Right lobe of liver (tissue), 6 donors: ENCODE data around the gene TWIST2. TPM values are rescaled to one million over a fixed set of nuclear protein-coding genes. Genes with fewer than 3 reads are reported as not detected.

ENCODE experiments used
- ATAC-seq, 4 donors: fragments of 200-7000 bp; cut with Tn5 transposase; one replicate each; pipeline ENCODE4 v1.9.1; 2020; ENCODE audit warnings: mild to moderate bottlenecking in 4 of 4, moderate library complexity in 4 of 4
- DNase-seq, 3 donors: peaks; one replicate each; pipeline ENCODE4 v3.0.0-alpha.2; 2020
- H3K27ac ChIP-seq, 3 donors: fragments of 200-600 bp; one replicate each; pipeline ENCODE4 v1.8.0; 2022
- H3K27me3 ChIP-seq, 2 donors: fragments of 200-600 bp; one replicate each; pipeline ENCODE4 v1.8.0; 2022
- H3K36me3 ChIP-seq, 4 donors: fragments of 200-600 bp; sonication (generic) in 1 of 4; one replicate each; pipeline versions ENCODE4 v1.5.1 to v1.8.0; 2017 to 2022; ENCODE audit warnings: control low read depth in 1 of 4
- H3K4me1 ChIP-seq, 4 donors: fragments of 200-600 bp; sonication (generic) in 1 of 4; one replicate each; pipeline versions ENCODE4 v1.5.1 to v1.8.0; 2017 to 2022; ENCODE audit warnings: control low read depth in 1 of 4
- H3K4me3 ChIP-seq, 3 donors: fragments of 200-600 bp; one replicate each; pipeline ENCODE4 v1.8.0; 2022
- H3K9me3 ChIP-seq, 4 donors: fragments of 200-600 bp; sonication (generic) in 1 of 4; one replicate each; pipeline versions ENCODE4 v1.5.1 to v1.8.0; 2017 to 2022; ENCODE audit warnings: control low read depth in 1 of 4
- POLR2A ChIP-seq: fragments of 450-650 bp; IDR thresholded peaks from one replicate; pipeline ENCODE4 v1.6.1; 2017; ENCODE audit warnings: antibody characterized with exemption, mild to moderate bottlenecking
- WGBS: methylation state at CpG from one replicate; pipeline ENCODE4 v1.1.6; 2018; ENCODE audit warnings: low coverage, low lambda C conversion rate; ENCODE audit not compliant: insufficient coverage; ENCODE audit errors: missing lambda C conversion rate; 5-methylcytosine and 5-hydroxymethylcytosine counted together
- intact Hi-C, 2 donors: fragments of 100-400 bp; cut with DNase I; formaldehyde crosslinking; loops; one replicate each; pipeline versions ENCODE4 v1.11.2 to v1.14.1; 2022
- total RNA-seq, 6 experiments: library from RNA; depleted of rRNA in 2 of 6; stranded (reverse); fragments of >200 nt in 2 of 6; fragmentation: NEBNext Ultra II Directional in 3 of 6; extraction: Animal tissue kit (Norgen Biotek cat#: 25700) in 3 of 6; gene quantifications; one replicate each; pipeline versions ENCODE4 v1.1.0 to v1.2.4, GENCODE V29; 2016 to 2023
- TF ChIP-seq, protein P1 (sequence below), 4 donors: fragments of 200-600 bp in 3 of 4; fragments of 450-650 bp in 1 of 4; IDR thresholded peaks; one replicate each; pipeline versions ENCODE4 v1.5.1 to v1.8.0; 2016 to 2022; ENCODE audit warnings: antibody characterized with exemption in 4 of 4, mild to moderate bottlenecking in 2 of 4
- donor health status: DM: no; HTN: yes; CAD: no.
- donor health status: DM: no; HTN: no; CAD: no.
- donor health status: DM: no; HTN: no; CAD: no.
- donor health status: DM: no; HTN: yes; CAD: no.
- donor health status: DM: no; HTN: yes; CAD: no.

The TWIST2 gene
- total RNA-seq, 6 experiments from 2014 or later, result 0.15 to 0.56 (median 0.18) TPM; not detected in 3

DNA sequence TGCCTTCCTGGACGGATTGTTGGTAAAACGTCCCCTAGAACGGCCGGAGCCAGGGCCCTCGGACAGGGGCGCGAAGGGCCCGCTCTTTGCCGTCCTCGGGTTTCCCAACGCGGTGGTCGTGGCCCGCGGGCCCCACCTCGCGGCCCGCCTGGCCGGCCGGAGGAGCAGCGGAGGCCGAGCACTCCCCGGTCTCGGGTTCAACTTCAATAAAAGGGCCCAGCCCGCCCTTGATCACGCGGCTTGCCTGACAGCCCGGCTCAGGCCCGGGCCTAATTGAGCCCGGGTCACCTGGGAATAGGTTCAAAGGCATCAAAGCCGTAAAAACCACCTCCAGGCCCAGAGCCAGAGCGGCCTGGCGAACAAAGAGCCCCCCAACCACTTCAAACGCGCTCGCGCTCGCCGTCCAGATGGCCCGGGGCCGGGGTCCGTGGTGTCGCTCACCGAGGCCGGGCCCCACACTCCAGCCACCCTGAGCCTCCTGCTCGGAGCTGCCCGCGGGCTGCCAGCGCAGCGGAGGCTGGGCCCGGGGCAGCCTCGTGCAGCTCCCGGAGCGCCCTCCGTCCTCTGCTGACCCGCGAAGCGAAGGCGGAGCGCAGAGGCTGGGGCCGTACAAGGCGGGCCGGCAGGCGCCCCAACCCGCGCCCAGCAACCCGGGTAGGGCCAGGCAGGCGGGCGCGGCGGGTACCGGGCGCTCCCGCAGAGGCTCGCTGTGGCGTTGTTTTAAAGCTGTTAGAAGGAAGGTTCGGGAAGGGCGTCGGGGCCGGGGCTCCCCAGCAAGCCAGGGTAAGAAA, 1.1 kb upstream of the TWIST2 start:
- peaks cover 0 to 16% (median 0%) of the 10 kb centered on the region in 4 donors for H3K4me1 ChIP-seq
- WGBS, result 0% methylated on average over 3 of the region's 80 CpGs
- H3K36me3 ChIP-seq, result no peaks in the 10 kb centered on the region
- H3K9me3 ChIP-seq, result no peaks in the 10 kb centered on the region
- ATAC-seq (peak in 2 of 4 donors; percentile 23 to 40), DNase-seq (no peak)
- peak overlapping the region; percentile 26 to 50 (median 35) for H3K4me3 ChIP-seq
- no peak overlapping the region for H3K27ac ChIP-seq
- TF ChIP-seq POLR2A, result no peak
- TF ChIP-seq, protein P1, sequence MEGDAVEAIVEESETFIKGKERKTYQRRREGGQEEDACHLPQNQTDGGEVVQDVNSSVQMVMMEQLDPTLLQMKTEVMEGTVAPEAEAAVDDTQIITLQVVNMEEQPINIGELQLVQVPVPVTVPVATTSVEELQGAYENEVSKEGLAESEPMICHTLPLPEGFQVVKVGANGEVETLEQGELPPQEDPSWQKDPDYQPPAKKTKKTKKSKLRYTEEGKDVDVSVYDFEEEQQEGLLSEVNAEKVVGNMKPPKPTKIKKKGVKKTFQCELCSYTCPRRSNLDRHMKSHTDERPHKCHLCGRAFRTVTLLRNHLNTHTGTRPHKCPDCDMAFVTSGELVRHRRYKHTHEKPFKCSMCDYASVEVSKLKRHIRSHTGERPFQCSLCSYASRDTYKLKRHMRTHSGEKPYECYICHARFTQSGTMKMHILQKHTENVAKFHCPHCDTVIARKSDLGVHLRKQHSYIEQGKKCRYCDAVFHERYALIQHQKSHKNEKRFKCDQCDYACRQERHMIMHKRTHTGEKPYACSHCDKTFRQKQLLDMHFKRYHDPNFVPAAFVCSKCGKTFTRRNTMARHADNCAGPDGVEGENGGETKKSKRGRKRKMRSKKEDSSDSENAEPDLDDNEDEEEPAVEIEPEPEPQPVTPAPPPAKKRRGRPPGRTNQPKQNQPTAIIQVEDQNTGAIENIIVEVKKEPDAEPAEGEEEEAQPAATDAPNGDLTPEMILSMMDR (IDR thresholded peaks at IDR 0.05), result no peak
- H3K27me3 ChIP-seq, result peaks cover 0 to 17% of the 10 kb centered on the region in 2 donors
- intact Hi-C loops, result no loop called here

DNA sequence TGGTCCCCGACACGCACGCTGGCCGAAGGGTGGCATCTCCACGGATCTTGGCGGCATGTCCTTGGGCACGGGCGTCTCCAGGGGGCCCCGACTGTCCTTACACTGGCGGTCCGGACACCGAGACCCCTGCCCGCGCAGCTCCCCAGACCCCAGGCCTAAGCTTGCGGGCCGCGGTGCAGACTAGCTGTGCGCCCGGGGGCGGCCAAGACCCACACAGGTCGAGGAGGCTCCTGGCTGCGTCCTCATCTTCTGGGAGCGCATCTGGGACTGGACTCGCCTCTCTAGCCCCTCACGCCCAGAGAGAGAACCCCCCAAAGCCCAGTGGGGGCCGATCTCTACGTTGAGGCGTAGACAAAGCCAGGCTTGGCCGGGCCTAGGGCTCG, 475 bp upstream of the TWIST2 start:
- DNase-seq, result no peak
- ATAC-seq, result peak in 2 of 4 donors; percentile 8 to 11

DNA sequence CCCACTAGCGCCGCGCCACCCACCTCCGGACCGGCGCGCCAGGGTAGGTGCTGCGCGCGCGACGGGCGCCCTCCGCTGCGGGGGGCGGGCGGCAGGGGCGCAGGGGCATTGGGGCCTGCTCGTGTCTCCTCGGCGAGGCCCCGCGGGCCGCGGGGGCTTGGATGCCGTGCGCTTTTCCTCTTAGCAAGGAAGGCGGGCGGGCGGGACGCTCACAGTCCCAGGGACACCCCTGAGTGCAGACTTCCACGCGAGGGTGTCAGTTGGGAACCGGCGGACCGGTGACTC, 748 bp downstream of the TWIST2 start:
- ATAC-seq (no peak), DNase-seq (no peak)
- Histone ChIP-seq H3K27ac (no peak overlapping the region), H3K4me1 (peaks cover 0 to 16% (median 0%) of the 10 kb centered on the region in 4 donors), H3K4me3 (peak overlapping the region in 2 of 3 donors; percentile 16 to 50), H3K9me3 (no peaks in the 10 kb centered on the region), H3K36me3 (no peaks in the 10 kb centered on the region), H3K27me3 (peaks cover 0 to 17% of the 10 kb centered on the region in 2 donors)
- intact Hi-C loops, result no loop called here
- TF ChIP-seq, protein P1 (IDR thresholded peaks at IDR 0.05), result no peak
- TF ChIP-seq POLR2A, result no peak
- 4% methylated on average over 20 of the region's 36 CpGs for WGBS

More for the DNA sequence above, 475 bp upstream of the TWIST2 start:
- intact Hi-C loops, result no loop called here
- WGBS, result no CpG with 5 or more reads among the region's 30 CpGs
- no peak overlapping the region for H3K27ac ChIP-seq
- peak overlapping the region; percentile 26 to 50 (median 35) for H3K4me3 ChIP-seq
- H3K27me3 ChIP-seq, result peaks cover 0 to 17% of the 10 kb centered on the region in 2 donors
- no peaks in the 10 kb centered on the region for H3K9me3 ChIP-seq
- peaks cover 0 to 16% (median 0%) of the 10 kb centered on the region in 4 donors for H3K4me1 ChIP-seq
- no peaks in the 10 kb centered on the region for H3K36me3 ChIP-seq
- TF ChIP-seq, protein P1 (IDR thresholded peaks at IDR 0.05), result no peak
- TF ChIP-seq POLR2A, result no peak

DNA sequence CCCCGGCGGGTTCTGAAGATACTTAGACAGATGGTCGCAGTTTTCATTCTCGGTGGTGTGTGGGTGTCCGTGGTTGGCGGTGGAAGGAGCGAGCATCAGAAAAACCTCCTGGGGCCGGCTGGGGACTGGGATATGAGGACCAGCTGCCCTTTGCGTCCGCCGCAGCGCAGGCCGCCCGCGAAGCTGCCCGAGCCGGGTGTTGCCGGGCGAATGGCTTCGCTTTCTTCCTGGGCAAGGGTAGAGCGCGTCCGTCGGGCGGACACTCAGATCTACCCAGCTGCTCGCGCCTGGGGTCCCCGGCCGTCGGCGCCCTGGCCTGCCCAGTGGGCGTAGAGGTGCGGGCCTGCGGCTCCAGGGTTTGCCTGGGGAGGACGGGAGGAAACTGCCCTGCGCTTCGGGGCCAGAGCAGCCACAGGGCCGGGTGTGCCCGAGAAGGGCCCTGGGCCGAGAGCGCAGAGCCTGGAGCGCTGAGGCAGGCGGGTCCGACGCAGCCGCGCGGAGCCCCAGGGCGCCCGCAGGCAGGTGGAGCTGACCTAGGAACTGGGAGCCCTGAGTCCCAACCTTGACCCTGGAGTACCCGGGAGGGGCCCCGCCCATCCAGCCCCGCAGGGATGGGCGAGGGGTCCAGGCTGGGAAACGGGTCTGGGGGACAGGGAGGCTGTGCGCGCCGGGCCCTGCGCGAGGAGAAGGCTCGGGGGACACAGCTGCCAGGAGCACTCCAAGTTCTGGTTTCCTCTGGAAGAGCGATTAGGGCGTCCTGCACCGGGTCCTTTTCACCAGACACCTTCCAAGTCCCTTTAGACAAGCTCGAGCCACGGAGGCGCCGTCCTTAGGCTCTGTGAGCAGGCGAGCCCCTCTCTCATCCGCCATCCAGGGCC, 1.3 kb downstream of the TWIST2 start:
- Histone ChIP-seq H3K27me3 (peaks cover 0 to 17% of the 10 kb centered on the region in 2 donors), H3K4me1 (peaks cover 0 to 16% (median 0%) of the 10 kb centered on the region in 4 donors), H3K36me3 (no peaks in the 10 kb centered on the region), H3K27ac (no peak overlapping the region), H3K4me3 (peak overlapping the region in 1 of 3 donors; percentile 50), H3K9me3 (no peaks in the 10 kb centered on the region)
- intact Hi-C loops, result no loop called here
- TF ChIP-seq, protein P1 (IDR thresholded peaks at IDR 0.05), result no peak
- TF ChIP-seq POLR2A, result no peak
- DNase-seq (no peak), ATAC-seq (no peak)
- 4% methylated on average over 4 of the region's 70 CpGs for WGBS
